SU-DHL-6 (cell line): Measurements from ENCODE around the gene PDGFC.

ENCODE experiments used
- EZH2phosphoT487 ChIP-seq: fragments of 200-600 bp; sonication (generic), shearing (Covaris generic); conservative IDR thresholded peaks from 2 replicates; pipeline ENCODE4 v1.6.1; 2018; ENCODE audit warnings: mild to moderate bottlenecking, antibody characterized with exemption, low read length, moderate library complexity, mixed read lengths
- TF ChIP-seq, protein P1 (sequence below): fragments of 200-600 bp; sonication (generic); IDR thresholded peaks from one replicate; pipeline ENCODE4 v1.5.1; 2017; ENCODE audit warnings: antibody characterized with exemption, mild to moderate bottlenecking, low read length, moderate library complexity; ENCODE audit not compliant: insufficient read depth, poor library complexity, severe bottlenecking

DNA sequence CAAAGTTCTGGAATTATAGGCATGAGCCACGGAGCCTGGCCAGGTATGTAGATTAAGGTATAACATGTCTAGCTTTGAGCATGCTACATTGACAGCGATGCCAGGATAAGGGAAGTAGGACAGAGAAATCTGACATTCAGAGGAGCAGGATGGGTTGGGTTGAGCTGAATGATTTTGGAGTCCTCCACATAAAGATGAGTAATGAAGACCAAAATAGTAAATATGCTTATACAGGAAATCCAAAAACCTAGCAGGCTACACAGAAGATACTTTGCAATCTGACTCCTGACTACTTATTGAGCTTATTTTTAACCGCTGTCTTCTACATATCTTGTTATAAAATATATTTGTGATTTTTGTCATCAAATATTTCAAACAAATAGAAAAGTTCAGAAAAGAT is 69.7 kb downstream of the PDGFC start:
- no peak for TF ChIP-seq EZH2phosphoT487
- TF ChIP-seq, protein P1, sequence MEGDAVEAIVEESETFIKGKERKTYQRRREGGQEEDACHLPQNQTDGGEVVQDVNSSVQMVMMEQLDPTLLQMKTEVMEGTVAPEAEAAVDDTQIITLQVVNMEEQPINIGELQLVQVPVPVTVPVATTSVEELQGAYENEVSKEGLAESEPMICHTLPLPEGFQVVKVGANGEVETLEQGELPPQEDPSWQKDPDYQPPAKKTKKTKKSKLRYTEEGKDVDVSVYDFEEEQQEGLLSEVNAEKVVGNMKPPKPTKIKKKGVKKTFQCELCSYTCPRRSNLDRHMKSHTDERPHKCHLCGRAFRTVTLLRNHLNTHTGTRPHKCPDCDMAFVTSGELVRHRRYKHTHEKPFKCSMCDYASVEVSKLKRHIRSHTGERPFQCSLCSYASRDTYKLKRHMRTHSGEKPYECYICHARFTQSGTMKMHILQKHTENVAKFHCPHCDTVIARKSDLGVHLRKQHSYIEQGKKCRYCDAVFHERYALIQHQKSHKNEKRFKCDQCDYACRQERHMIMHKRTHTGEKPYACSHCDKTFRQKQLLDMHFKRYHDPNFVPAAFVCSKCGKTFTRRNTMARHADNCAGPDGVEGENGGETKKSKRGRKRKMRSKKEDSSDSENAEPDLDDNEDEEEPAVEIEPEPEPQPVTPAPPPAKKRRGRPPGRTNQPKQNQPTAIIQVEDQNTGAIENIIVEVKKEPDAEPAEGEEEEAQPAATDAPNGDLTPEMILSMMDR, result no peak
